Heart left ventricle (tissue), 13 donors: ENCODE data around the gene CRELD2.

Source experiments
- POLR2A ChIP-seq, 2 donors: fragments of 450-650 bp; IDR thresholded peaks; one replicate each; pipeline ENCODE4 v1.6.1; 2017; ENCODE audit warnings: antibody characterized with exemption in 2 of 2, mild to moderate bottlenecking in 2 of 2, moderate library complexity in 2 of 2
- TF ChIP-seq, protein P1 (sequence below), 12 donors: fragments of 200-600 bp; sonication (generic) in 4 of 12; IDR thresholded peaks; one replicate each; pipeline versions ENCODE4 v1.5.0 to v1.8.0; 2018 to 2022; ENCODE audit warnings: antibody characterized with exemption in 12 of 12, mild to moderate bottlenecking in 5 of 12
- donor health status: ischemic (EF 13 %, LVEDD 7.1; RV severe dilation, severe dysfunction).
- donor health status: DM: no; HTN: yes; CAD: no.
- donor health status: DM: no; HTN: no; CAD: no.
- donor health status: ischemic (EF 25% LVEDD 6.9; RV normal size, moderate dysfunction).
- donor health status: ischemic (EF 25% LVEDD 5.7; RV mildly dilated, moderate dysfunction).
- donor health status: ischemic (EF 35%, LVEDD 5.7; RV mildly dilated, moderate dysfunction).
- donor health status: nonischemic (EF 11% LVEDD 7.7; RV severe dilation, severe dysfunction).
- donor health status: DM: yes; HTN: yes; CAD: no.
- donor health status: PGD.
- donor health status: ischemic (EF 29% LVEDD 5.4; RV normal size, mild dysfunction).
- donor health status: nonischemic (EF 23%, LVEDD 6.1; RV moderate dilation, normal function).

DNA sequence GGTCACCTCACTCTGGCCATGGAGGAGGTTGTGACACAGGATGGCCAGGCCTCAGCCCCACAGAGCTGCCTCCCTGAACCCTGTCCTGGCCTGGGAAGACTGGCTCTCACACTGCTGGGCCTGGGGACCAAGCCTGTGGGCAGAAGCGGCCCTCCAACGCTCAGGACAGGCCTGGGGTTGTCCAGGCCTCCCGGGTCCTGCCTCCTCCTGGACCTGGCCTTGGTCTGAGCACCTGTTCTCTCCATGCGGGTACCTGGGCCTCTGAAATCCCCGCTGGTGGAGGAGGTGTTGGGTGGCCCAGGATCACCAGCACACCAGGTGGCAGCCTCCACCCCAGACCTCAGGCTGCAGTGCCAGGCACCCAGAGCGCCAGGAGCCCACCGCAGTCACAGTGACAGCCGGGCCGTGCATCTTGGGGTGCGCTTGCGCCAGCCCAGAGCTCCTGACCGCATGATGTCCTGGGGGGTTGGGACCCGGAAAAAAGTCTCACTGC, 26.0 kb downstream of the CRELD2 start:
- TF ChIP-seq, protein P1, sequence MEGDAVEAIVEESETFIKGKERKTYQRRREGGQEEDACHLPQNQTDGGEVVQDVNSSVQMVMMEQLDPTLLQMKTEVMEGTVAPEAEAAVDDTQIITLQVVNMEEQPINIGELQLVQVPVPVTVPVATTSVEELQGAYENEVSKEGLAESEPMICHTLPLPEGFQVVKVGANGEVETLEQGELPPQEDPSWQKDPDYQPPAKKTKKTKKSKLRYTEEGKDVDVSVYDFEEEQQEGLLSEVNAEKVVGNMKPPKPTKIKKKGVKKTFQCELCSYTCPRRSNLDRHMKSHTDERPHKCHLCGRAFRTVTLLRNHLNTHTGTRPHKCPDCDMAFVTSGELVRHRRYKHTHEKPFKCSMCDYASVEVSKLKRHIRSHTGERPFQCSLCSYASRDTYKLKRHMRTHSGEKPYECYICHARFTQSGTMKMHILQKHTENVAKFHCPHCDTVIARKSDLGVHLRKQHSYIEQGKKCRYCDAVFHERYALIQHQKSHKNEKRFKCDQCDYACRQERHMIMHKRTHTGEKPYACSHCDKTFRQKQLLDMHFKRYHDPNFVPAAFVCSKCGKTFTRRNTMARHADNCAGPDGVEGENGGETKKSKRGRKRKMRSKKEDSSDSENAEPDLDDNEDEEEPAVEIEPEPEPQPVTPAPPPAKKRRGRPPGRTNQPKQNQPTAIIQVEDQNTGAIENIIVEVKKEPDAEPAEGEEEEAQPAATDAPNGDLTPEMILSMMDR (IDR thresholded peaks at IDR 0.05), result no peak
- no peak for TF ChIP-seq POLR2A (IDR thresholded peaks at IDR 0.05)
